ENCODE data around the gene CUL9.

DNA sequence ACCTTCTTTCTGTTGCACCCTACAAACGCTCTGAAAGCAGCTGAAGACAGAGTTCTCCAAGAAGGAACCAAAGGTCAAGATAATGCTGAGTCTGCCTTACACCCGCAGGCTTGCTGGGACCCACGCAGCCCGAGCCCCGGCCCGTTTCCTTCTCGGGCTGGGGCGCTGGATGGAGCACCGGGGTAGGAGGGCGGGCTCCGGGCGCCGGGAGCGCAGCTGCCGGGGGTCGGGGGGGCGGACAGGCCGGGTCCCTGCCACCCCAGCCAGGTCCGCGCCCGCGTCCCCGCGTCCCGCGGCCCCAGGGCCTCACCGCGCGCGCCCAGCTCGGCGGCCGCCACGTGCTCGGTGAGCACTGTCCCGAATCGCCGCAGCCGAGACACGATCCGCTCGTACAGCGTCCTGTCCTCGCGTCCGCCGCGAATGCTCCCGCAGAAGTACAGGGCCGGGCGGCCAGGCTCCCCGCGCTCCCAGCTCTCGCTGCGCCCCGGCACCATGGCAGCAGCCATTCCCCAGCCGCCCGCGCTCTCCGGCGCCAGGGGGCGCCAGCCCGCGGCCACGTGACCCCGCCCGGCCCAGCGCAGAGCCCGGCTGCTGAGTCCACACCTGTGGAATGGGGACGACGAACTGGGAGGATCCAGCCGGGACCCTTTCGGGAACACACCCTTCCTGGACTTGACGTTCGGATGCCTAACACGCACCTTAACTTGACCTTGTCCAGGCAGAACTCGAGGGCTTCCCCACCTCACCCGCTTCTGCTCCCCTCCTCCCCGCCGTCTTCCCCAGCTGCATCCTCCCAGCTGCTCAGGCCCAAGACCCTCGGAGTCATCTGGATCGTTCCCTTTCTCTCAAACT lies 47.2 kb downstream of the CUL9 start, which contains the start of gene DNPH1:
- TF ChIP-seq, protein P1, sequence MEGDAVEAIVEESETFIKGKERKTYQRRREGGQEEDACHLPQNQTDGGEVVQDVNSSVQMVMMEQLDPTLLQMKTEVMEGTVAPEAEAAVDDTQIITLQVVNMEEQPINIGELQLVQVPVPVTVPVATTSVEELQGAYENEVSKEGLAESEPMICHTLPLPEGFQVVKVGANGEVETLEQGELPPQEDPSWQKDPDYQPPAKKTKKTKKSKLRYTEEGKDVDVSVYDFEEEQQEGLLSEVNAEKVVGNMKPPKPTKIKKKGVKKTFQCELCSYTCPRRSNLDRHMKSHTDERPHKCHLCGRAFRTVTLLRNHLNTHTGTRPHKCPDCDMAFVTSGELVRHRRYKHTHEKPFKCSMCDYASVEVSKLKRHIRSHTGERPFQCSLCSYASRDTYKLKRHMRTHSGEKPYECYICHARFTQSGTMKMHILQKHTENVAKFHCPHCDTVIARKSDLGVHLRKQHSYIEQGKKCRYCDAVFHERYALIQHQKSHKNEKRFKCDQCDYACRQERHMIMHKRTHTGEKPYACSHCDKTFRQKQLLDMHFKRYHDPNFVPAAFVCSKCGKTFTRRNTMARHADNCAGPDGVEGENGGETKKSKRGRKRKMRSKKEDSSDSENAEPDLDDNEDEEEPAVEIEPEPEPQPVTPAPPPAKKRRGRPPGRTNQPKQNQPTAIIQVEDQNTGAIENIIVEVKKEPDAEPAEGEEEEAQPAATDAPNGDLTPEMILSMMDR (IDR thresholded peaks at IDR 0.05; ENCODE audit: low read length) = peak; percentile 88
- no peak for TF ChIP-seq EZH2 (IDR thresholded peaks at IDR 0.05; ENCODE audit: borderline replicate concordance, low read length)
